SU-DHL-6 (cell line): Measurements from ENCODE around the gene CBFA2T3.

Experiments
- H2AFZ ChIP-seq: fragments of 200-600 bp; sonication (generic); 2 replicates; pipeline ENCODE4 v1.6.1; 2014; ENCODE audit warnings: low read depth, mild to moderate bottlenecking, moderate library complexity, mixed read lengths, antibody characterized with exemption, low read length; ENCODE audit not compliant: severe bottlenecking
- H3F3A ChIP-seq: fragments of 200-600 bp; shearing (Covaris generic); 2 replicates; pipeline ENCODE4 v1.6.0; 2016; ENCODE audit warnings: antibody characterized with exemption, mild to moderate bottlenecking; ENCODE audit not compliant: insufficient read depth
- H3K27ac ChIP-seq: fragments of 200-600 bp; sonication (generic); 2 replicates; pipeline ENCODE4 v1.5.1; 2016; ENCODE audit warnings: low read depth, mild to moderate bottlenecking, low read length, moderate library complexity, mixed read lengths
- H3K27me3 ChIP-seq: fragments of 200-600 bp; sonication (generic), shearing (Covaris generic); 2 replicates; pipeline ENCODE4 v1.6.0; 2014; ENCODE audit warnings: mild to moderate bottlenecking, low read length
- H3K36me3 ChIP-seq: fragments of 200-600 bp; sonication (generic); 2 replicates; pipeline ENCODE4 v1.6.1; 2014; ENCODE audit warnings: mild to moderate bottlenecking, low read length, mixed read lengths
- H3K4me2 ChIP-seq: fragments of 300-600, 200-600 bp; shearing (Covaris generic), sonication (generic); 2 replicates; pipeline ENCODE4 v1.6.0; 2014; ENCODE audit warnings: low read length, low read depth, mild to moderate bottlenecking; ENCODE audit not compliant: poor library complexity, severe bottlenecking
- H3K4me3 ChIP-seq: fragments of 200-600 bp; sonication (generic); 2 replicates; pipeline ENCODE4 v1.5.1; 2014; ENCODE audit warnings: antibody characterized with exemption, low read length, mild to moderate bottlenecking, mixed read lengths; ENCODE audit not compliant: insufficient read depth, poor library complexity, severe bottlenecking
- H3K79me2 ChIP-seq: fragments of 200-600 bp; sonication (generic); 2 replicates; pipeline ENCODE4 v1.6.1; 2014; ENCODE audit warnings: mild to moderate bottlenecking, low read length, moderate library complexity; ENCODE audit not compliant: insufficient read depth
- H3K9ac ChIP-seq: fragments of 200-600 bp; sonication (generic); 2 replicates; pipeline ENCODE4 v1.7.0; 2014; ENCODE audit warnings: mild to moderate bottlenecking, low read length
- H3K9me2 ChIP-seq: fragments of 200-600 bp; sonication (generic); replicated peaks from 2 replicates; pipeline ENCODE4 v1.6.1; 2014; ENCODE audit warnings: low read length; ENCODE audit not compliant: insufficient read depth
- H3K9me3 ChIP-seq: fragments of 200-600 bp; sonication (generic); 2 replicates; pipeline ENCODE4 v1.6.1; 2014; ENCODE audit warnings: low read length, mixed read lengths; ENCODE audit not compliant: insufficient read depth
- H4K20me1 ChIP-seq: fragments of 200-600 bp; sonication (generic); 2 replicates; pipeline ENCODE4 v1.6.1; 2014; ENCODE audit warnings: low read depth, mild to moderate bottlenecking, antibody characterized with exemption, low read length, moderate library complexity, mixed read lengths
- CTCF ChIP-seq: fragments of 200-600 bp; sonication (generic); IDR thresholded peaks from one replicate; pipeline ENCODE4 v1.5.1; 2017; ENCODE audit warnings: antibody characterized with exemption, mild to moderate bottlenecking, low read length, moderate library complexity; ENCODE audit not compliant: insufficient read depth, poor library complexity, severe bottlenecking
- EZH2phosphoT487 ChIP-seq: fragments of 200-600 bp; sonication (generic), shearing (Covaris generic); conservative IDR thresholded peaks from 2 replicates; pipeline ENCODE4 v1.6.1; 2018; ENCODE audit warnings: mild to moderate bottlenecking, antibody characterized with exemption, low read length, moderate library complexity, mixed read lengths

Gene CBFA2T3

GRCh38 chr16:88957433-88957767 lies 19.6 kb downstream of the CBFA2T3 start:
- H2AFZ ChIP-seq = no peak overlapping the region
- no peaks in the 10 kb centered on the region for H3K36me3 ChIP-seq
- no peak overlapping the region for H3K27ac ChIP-seq
- H3K79me2 ChIP-seq = no peaks in the 10 kb centered on the region
- TF ChIP-seq EZH2phosphoT487 (no peak), CTCF (no peak)
- no peaks in the 10 kb centered on the region for H3K27me3 ChIP-seq
- no peaks in the 10 kb centered on the region for H4K20me1 ChIP-seq
- H3F3A ChIP-seq = no peaks in the 10 kb centered on the region
- no peak overlapping the region for H3K4me3 ChIP-seq
- no peak overlapping the region for H3K9ac ChIP-seq
- H3K9me3 ChIP-seq = no peaks in the 10 kb centered on the region
- H3K4me2 ChIP-seq = no peak overlapping the region
- no peaks in the 10 kb centered on the region for H3K9me2 ChIP-seq

- TF ChIP-seq EZH2phosphoT487 (no peak), CTCF (no peak)
- no peaks in the 10 kb centered on the region for H3K9me2 ChIP-seq
- H3K36me3 ChIP-seq = no peaks in the 10 kb centered on the region
- H3K4me3 ChIP-seq = no peak overlapping the region
- H3K79me2 ChIP-seq = no peaks in the 10 kb centered on the region
- H3F3A ChIP-seq = no peaks in the 10 kb centered on the region
- H3K27ac ChIP-seq = no peak overlapping the region
- H3K27me3 ChIP-seq = no peaks in the 10 kb centered on the region
- no peak overlapping the region for H2AFZ ChIP-seq
- H4K20me1 ChIP-seq = no peaks in the 10 kb centered on the region
- no peak overlapping the region for H3K9ac ChIP-seq
- no peaks in the 10 kb centered on the region for H3K9me3 ChIP-seq
- H3K4me2 ChIP-seq = no peak overlapping the region
Observed at GRCh38 chr16:88956546-88957432, 20.2 kb downstream of the CBFA2T3 start.

- TF ChIP-seq EZH2phosphoT487 (no peak), CTCF (no peak)
- H3K4me2 ChIP-seq = no peak overlapping the region
- no peaks in the 10 kb centered on the region for H3K27me3 ChIP-seq
- H3K36me3 ChIP-seq = no peaks in the 10 kb centered on the region
- no peaks in the 10 kb centered on the region for H3K9me2 ChIP-seq
- no peaks in the 10 kb centered on the region for H3F3A ChIP-seq
- no peak overlapping the region for H3K4me3 ChIP-seq
- no peaks in the 10 kb centered on the region for H3K9me3 ChIP-seq
- H3K9ac ChIP-seq = no peak overlapping the region
- no peaks in the 10 kb centered on the region for H4K20me1 ChIP-seq
- no peaks in the 10 kb centered on the region for H3K79me2 ChIP-seq
- H2AFZ ChIP-seq = no peak overlapping the region
- no peak overlapping the region for H3K27ac ChIP-seq
Observed at GRCh38 chr16:88955906-88956305, 21.1 kb downstream of the CBFA2T3 start.
